NCI-H748 treated with DMSO at 0.1 percent for 48 hours (cell line): ENCODE data around the gene MYRFL.

Experiments used
- DNase-seq: peaks from one replicate; lab custom pipeline; 2025; lab: John Stamatoyannopoulos, UW

The MYRFL gene

GRCh38 chr12:69932676-69933552, 107.9 kb downstream of the MYRFL start:
- DNase-seq, result no peak

DNA sequence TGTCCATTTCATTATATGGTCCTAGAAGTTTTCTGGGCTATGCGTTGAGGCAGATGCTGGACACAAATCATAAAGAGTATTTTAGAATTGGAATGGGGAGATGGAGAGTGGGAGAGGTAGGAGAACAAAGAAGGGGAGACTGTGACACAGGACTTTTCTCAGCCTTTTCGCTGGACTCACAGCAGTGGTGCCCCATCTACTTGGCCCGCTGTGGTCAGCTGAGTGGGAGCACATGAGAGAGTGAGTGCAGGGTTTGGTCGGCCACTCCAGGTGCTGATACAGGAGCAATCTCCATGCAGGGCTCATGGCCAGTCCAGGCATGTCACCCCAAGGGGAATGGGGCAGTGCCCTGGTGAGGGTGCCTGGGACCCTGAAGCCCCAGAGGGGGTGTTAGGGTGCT, 109.0 kb downstream of the MYRFL start:
- DNase-seq, result no peak

GRCh38 chr12:69935651-69936100, 110.6 kb downstream of the MYRFL start:
- no peak for DNase-seq

GRCh38 chr12:69936214-69936731, 111.2 kb downstream of the MYRFL start:
- DNase-seq, result no peak

GRCh38 chr12:69936766-69937165, 111.7 kb downstream of the MYRFL start:
- DNase-seq, result no peak

DNA sequence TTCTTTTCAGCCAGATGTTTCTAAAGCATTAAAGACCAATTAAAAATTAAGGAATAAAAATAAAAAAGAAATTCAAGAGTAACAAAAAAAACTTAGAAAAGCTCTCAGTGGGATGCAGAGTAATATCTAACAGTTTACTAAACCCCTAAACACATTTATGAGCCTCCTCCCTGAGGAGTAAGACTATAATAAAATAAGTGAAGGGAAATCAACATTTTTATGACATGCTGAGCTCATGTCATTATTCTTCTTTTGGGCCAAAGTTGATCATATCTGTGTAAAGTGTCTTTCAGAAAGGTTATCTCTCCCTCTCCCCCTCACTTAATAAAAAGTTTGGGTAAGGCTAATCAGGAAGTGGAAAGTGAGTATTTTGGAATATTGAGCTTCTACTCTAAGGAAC, 122.1 kb downstream of the MYRFL start:
- DNase-seq, result no peak

GRCh38 chr12:69947897-69948296, 122.9 kb downstream of the MYRFL start:
- no peak for DNase-seq

- DNase-seq, result no peak
Observed at GRCh38 chr12:69948851-69949250, 123.8 kb downstream of the MYRFL start.

- DNase-seq, result no peak
Observed at GRCh38 chr12:69949311-69950002, 124.4 kb downstream of the MYRFL start.

- DNase-seq, result no peak
Observed at GRCh38 chr12:69951108-69951507, 126.1 kb downstream of the MYRFL start.

DNA sequence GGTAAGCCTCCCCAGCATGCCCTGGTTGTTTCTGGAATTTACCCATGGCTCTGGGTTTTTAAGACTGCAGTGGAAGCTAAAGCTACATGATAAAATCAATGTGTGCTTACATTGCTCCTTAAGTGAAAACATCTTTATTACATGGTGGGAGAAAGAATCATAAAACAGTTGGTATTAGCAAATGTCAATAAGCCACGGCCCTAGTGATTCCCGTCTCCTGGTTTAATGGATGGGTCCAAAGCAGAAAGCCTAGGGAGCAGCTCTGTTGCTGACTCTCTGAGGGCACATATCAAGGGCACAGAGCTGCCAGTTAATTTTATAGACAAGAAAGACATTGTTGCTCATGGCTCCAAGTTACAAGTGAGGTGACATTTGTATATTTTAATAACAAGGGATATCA, 127.9 kb downstream of the MYRFL start:
- no peak for DNase-seq

- no peak for DNase-seq
Observed at GRCh38 chr12:69961246-69961645, 136.2 kb downstream of the MYRFL start.

DNA sequence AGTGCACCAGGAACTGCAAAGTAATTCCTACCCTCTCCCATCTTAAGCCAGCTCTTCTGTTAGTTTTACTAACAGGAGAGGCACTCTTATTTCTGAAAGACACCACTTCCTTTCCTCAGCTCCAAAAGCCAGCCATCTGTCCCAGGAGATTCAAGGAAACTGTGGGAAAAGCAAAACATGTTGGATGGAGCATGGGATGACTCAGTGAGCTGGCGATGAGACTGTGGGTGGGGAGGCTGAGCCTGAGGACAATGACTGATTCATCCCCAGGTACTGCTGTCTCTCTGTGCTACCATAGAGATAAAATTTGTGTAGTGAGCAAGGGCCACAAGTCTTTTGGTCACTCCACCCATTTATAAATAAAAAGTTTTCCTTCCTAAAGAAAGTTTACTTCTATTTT, 141.4 kb downstream of the MYRFL start:
- DNase-seq, result no peak

DNA sequence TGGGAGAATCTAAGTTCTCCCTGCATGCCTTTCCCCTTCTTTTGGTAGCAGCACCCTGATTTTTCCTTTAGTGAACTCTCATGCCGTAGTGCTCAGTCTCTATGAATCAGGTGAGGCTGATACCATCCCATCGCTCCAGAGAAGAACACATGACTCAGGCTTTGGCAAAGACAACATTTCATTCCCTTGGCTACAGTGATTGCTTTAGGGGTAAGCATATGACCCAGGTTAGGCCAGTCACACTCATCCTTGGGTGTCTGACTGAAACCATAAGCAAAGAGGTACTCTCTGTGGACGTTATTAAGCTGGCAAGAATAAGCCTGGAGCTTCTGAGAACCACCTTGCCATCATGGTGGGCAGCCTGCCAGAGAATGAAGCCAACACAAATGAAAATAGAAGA, 141.8 kb downstream of the MYRFL start:
- no peak for DNase-seq

GRCh38 chr12:69969011-69969410, 144.0 kb downstream of the MYRFL start:
- DNase-seq, result no peak

DNA sequence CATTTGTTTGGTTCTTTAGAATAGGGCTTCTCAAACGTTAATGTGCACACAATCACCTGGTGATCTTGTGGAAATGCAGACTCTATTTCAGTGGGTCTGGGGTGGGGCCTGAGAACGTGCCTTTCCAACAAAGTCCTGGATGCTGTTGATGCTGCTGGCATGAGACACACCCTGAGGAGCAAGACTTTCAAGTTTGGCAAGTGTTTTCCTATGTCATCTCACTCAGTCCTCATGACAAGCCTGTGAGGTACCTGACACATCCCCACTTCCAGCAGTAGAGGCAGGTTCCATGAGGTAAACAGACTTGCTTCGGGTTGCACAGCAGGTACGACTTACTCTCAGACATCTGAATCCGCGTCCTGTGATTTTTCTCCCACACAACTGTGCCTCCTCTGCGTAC, 147.1 kb downstream of the MYRFL start:
- DNase-seq, result no peak

GRCh38 chr12:69978020-69978419, 153.0 kb downstream of the MYRFL start:
- DNase-seq, result no peak

DNA sequence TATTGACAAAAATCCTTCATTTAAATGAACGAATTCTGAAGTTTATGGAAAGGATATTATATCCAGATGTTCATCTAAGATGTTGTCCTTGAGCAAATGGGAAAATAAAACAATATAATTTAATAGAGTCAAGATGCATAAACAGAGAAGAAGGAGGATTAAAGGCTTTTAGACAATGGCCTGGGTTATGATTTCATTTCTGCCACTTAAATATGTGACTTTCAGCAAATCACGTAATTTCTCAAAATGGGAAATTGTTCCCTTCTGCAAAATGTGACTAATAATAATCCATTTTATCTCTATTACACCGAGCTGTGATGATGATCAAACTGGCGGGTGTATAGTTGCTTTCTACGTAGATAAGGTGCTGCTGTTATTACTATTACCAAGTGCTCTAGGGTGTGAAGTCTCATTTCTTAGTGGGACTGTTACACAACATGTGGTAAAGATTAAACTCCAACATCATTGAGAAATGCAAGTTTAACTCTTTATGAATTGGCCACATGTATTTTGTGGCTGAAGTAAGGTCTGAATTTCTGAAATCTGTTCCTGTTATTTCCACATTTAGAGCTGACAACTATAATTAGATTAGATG, 157.0 kb downstream of the MYRFL start:
- DNase-seq, result no peak

DNA sequence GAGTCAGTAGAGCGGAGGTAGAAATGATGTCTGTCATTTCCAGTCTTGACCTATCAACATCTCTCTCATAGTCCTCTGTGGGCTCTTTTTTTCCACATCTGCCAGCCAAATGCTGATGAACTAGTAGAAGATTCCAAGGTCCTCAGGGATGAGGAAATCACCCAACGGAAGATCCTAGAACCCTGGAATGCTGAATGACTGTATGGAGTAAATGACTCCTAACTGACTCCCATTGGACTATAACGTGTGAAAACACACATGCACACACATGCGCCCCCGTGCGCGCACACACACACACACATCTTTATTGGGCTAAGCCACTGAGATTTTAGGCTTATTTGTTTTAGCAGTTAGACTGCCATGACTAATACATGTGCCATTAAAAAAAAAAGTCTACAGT, 159.2 kb downstream of the MYRFL start:
- DNase-seq, result no peak

- no peak for DNase-seq
Observed at GRCh38 chr12:69985656-69986055, 160.6 kb downstream of the MYRFL start.

DNA sequence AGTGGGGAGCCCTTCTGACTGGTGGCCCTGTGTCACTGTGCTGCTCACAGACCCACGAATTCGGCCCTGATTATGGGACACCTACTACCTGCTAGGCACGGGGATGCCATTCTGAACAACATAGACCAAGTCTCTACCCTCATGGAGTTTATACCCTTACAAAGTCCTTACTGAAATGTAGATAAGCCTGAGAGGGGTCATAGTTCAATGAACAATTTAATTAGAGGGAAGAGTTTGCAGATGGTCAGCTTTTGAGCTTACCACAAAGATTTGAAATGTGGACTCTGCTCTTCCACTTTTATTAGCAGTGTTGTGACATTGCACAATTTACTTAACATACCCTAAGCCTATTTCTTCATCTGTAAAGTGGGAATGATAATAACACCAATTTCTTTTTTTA, 161.1 kb downstream of the MYRFL start:
- no peak for DNase-seq

- no peak for DNase-seq
Observed at GRCh38 chr12:69987579-69988091, 162.6 kb downstream of the MYRFL start.
